ENCODE measurements around the gene PLAA.
A peak's percentile ranks its signal among the peaks of the same experiment; 100 is the strongest.

Gene PLAA

DNA sequence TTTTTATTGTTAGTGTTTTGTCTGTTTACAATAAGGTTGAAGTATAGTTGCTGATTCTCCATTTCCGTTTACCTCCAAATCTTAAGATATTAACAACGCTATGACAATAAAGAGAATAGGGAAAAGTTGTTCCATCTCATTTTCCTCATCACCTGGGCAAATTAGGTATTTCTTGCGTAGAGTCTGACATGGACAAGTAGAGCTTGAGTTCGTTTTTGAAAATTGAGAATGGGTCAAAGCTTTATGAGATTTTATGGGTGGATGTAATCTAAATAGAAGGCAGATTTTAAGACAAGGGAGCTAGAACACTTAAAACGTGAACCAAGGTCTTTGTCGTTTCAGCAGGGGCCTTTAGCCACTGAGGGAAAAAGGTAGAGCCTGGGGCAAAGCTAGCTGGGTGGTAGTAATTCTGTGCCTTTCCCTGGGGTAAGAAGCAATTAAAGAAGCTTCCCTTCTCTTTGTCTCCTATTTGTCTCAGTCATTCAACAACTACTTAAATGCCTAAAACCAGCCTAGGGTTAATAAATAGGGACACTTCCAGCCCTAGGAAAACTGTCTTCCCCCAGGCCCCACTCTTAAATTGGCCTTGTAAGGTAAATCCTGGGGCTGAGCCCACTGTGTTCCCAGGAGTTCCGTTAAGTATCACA lies 53.9 kb downstream of the PLAA start:
- H3K27ac ChIP-seq: peak overlapping the region; percentile 81
- peaks cover 10 to 19% of the 10 kb centered on the region in 2 experiments for H3K4me1 ChIP-seq (ENCODE audit: control insufficient read depth in 1 of 2, insufficient read depth in 1 of 2, low read depth in 1 of 2, low read length in 1 of 2)
- no peaks in the 10 kb centered on the region for H3K36me3 ChIP-seq
- TF ChIP-seq, protein P1, sequence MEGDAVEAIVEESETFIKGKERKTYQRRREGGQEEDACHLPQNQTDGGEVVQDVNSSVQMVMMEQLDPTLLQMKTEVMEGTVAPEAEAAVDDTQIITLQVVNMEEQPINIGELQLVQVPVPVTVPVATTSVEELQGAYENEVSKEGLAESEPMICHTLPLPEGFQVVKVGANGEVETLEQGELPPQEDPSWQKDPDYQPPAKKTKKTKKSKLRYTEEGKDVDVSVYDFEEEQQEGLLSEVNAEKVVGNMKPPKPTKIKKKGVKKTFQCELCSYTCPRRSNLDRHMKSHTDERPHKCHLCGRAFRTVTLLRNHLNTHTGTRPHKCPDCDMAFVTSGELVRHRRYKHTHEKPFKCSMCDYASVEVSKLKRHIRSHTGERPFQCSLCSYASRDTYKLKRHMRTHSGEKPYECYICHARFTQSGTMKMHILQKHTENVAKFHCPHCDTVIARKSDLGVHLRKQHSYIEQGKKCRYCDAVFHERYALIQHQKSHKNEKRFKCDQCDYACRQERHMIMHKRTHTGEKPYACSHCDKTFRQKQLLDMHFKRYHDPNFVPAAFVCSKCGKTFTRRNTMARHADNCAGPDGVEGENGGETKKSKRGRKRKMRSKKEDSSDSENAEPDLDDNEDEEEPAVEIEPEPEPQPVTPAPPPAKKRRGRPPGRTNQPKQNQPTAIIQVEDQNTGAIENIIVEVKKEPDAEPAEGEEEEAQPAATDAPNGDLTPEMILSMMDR (IDR thresholded peaks at IDR 0.05): no peak
- H3K4me3 ChIP-seq (ENCODE audit: low read depth in 1 of 2, low read length in 1 of 2): peak overlapping the region; percentile 78 to 97
- no peaks in the 10 kb centered on the region for H3K27me3 ChIP-seq
- no peaks in the 10 kb centered on the region for H3K9me3 ChIP-seq

DNA sequence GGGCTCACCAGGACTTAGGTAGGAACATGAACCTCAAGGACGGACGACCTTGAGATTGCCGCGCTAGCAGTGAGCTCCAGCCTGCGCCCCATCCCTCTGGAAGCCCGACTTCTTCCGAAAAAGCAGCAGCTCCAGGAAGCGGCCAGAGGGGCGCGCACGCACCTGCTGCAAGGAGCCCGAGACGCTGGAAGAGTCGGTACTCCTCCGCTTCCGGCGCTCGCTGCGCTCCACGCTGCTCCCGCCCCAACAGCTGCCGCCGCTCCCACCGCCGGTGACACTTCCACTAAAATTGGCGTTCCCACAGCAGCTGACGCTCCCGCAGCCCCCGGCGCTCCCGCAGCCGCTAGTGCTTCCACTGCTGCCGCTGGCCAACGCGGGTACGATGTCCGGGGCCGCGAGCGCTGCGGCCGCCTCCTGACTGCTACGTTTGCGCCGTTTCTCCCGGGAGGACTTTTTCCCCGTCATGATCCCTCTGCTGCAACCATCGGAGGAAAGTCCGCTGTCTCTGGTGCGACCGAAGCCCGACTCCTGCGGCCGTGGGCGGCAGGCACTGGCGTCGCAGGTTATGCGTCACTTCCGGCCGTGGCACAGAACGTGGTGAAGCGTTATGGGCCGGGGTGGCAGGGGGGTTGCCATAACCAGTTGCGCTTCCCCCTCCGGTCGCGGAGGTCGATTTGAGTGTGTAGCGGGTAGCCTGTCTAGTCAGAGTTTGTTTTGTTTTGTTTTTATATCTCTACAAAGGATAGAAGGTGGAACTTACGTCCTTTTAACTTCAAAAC lies 54.6 kb downstream of the PLAA start, which contains the start of gene CAAP1:
Gene CAAP1, minus strand, starts transcription at position 552 of the 779 bp plus-strand sequence. Its CDS starts 87 bp downstream, at position 465.
- no peaks in the 10 kb centered on the region for H3K9me3 ChIP-seq
- TF ChIP-seq, protein P1 (IDR thresholded peaks at IDR 0.05): peak; percentile 21
- H3K27ac ChIP-seq: peak within 1 kb of the TSS; percentile 81
- H3K27me3 ChIP-seq: no peaks in the 10 kb centered on the region
- H3K4me1 ChIP-seq (ENCODE audit: control insufficient read depth in 1 of 2, insufficient read depth in 1 of 2, low read depth in 1 of 2, low read length in 1 of 2): peaks cover 10 to 19% of the 10 kb centered on the region in 2 experiments
- H3K36me3 ChIP-seq: no peaks in the 10 kb centered on the region
- H3K4me3 ChIP-seq (ENCODE audit: low read depth in 1 of 2, low read length in 1 of 2): peak within 1 kb of the TSS; percentile 78 to 97

DNA sequence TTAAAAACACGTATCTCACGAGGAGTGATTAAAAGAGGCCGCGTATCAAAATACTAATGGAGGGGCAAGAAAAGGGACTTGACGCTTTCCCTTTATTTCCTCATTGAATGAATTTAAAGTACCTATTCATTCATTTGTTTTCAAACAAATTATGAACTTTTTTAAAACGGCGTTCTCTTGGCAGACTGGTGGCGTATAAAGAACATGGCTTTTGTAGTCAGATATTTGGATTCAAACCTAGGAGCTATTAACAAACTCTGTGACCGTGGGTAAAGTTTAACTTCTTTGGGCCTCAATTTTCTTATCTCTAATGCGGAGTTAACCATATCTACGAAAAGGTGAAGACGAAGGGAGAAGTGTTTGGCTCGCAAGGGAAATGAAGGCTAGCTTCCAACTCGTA lies 55.3 kb downstream of the PLAA start:
- no peaks in the 10 kb centered on the region for H3K27me3 ChIP-seq
- H3K4me3 ChIP-seq (ENCODE audit: low read depth in 1 of 2, low read length in 1 of 2): peak overlapping the region; percentile 78 to 97
- TF ChIP-seq, protein P1 (IDR thresholded peaks at IDR 0.05): no peak
- peak overlapping the region; percentile 81 for H3K27ac ChIP-seq
- peaks cover 10 to 19% of the 10 kb centered on the region in 2 experiments for H3K4me1 ChIP-seq (ENCODE audit: control insufficient read depth in 1 of 2, insufficient read depth in 1 of 2, low read depth in 1 of 2, low read length in 1 of 2)
- no peaks in the 10 kb centered on the region for H3K36me3 ChIP-seq
- no peaks in the 10 kb centered on the region for H3K9me3 ChIP-seq

DNA sequence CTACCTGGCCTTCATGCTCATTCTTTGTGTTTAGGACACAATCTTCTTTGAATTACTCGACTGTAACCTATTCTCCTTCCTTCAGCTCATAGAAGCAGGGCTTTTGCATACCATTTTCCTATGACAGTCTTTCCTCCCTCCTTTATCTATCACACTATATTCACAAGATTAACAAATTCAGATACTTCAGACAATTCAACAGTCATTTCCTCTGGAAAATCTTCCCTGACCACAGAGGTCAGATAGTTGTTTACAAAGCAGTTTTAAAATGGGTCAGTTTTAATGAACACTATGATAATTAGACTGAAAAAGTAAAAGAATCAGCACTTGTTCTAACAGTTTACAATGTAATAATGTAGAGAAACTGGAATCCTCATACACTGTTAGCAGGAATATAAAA lies 58.8 kb downstream of the PLAA start:
- H3K27me3 ChIP-seq: no peaks in the 10 kb centered on the region
- H3K4me3 ChIP-seq (ENCODE audit: low read depth in 1 of 2, low read length in 1 of 2): no peak overlapping the region
- peaks cover 10 to 19% of the 10 kb centered on the region in 2 experiments for H3K4me1 ChIP-seq (ENCODE audit: control insufficient read depth in 1 of 2, insufficient read depth in 1 of 2, low read depth in 1 of 2, low read length in 1 of 2)
- no peaks in the 10 kb centered on the region for H3K36me3 ChIP-seq
- H3K9me3 ChIP-seq: no peaks in the 10 kb centered on the region
- H3K27ac ChIP-seq: no peak overlapping the region
- TF ChIP-seq, protein P1 (IDR thresholded peaks at IDR 0.05): no peak

DNA sequence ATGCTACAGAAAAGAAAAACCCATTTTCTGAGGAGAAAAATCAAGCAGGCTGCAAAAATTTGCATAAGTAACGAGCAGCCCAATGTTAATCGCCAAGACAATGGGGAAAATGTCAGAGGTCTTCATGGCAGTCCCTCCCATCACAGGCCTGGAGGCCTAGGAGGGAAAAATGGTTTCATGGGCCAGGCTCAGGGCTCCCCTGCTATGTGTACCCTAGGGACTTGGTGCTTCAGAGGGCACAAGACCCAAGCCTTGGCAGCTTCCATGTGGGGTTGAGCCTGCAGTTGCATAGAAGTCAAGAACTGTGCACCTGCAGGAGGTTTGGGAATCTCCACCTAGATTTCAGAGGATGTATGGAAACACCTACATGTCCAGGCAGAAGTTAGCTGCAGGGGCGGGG lies 64.9 kb downstream of the PLAA start:
- Histone ChIP-seq H3K4me3 (ENCODE audit: low read depth in 1 of 2, low read length in 1 of 2) (no peak overlapping the region), H3K36me3 (no peaks in the 10 kb centered on the region), H3K27ac (no peak overlapping the region), H3K4me1 (ENCODE audit: control insufficient read depth in 1 of 2, insufficient read depth in 1 of 2, low read depth in 1 of 2, low read length in 1 of 2) (no peaks in the 10 kb centered on the region), H3K9me3 (no peaks in the 10 kb centered on the region), H3K27me3 (no peaks in the 10 kb centered on the region)
- TF ChIP-seq, protein P1 (IDR thresholded peaks at IDR 0.05): no peak
